ENCODE measurements around the gene TUT4.

DNA sequence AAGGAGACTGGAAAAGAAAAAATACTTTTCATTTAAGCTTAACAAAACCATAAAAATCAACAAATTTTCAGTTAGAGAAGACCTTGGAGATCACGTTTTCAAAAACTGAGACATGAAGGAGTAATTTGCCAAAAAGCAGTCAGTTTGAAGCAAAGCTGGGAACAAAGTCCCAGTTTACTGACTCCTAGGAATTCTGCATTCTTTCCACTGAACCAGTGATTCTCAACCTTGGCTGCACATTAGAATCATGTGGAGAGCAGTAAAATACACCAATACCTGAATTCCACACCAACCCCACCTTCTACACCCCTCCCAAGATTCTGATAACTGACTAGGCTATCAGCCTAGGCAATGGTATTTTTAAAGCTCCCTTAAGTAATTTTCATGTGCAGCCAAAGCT is 75.0 kb downstream of the TUT4 start:
- TF ChIP-seq, protein P1, sequence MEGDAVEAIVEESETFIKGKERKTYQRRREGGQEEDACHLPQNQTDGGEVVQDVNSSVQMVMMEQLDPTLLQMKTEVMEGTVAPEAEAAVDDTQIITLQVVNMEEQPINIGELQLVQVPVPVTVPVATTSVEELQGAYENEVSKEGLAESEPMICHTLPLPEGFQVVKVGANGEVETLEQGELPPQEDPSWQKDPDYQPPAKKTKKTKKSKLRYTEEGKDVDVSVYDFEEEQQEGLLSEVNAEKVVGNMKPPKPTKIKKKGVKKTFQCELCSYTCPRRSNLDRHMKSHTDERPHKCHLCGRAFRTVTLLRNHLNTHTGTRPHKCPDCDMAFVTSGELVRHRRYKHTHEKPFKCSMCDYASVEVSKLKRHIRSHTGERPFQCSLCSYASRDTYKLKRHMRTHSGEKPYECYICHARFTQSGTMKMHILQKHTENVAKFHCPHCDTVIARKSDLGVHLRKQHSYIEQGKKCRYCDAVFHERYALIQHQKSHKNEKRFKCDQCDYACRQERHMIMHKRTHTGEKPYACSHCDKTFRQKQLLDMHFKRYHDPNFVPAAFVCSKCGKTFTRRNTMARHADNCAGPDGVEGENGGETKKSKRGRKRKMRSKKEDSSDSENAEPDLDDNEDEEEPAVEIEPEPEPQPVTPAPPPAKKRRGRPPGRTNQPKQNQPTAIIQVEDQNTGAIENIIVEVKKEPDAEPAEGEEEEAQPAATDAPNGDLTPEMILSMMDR (conservative IDR thresholded peaks at IDR 0.05; ENCODE audit: low read length): no peak
- TF ChIP-seq EZH2phosphoT487 (IDR thresholded peaks at IDR 0.05; ENCODE audit: borderline replicate concordance, low read depth, low read length): no peak
